Prostate gland (tissue), 2 donors: ENCODE measurements around the gene LMBR1.

ENCODE experiments used
- POLR2AphosphoS5 ChIP-seq: sonication (generic); formaldehyde crosslinking; IDR thresholded peaks from one replicate; pipeline ENCODE4 v1.6.1; 2017; ENCODE audit warnings: antibody characterized with exemption
- TF ChIP-seq, protein P1 (sequence below), 4 experiments: fragments of 200-600 bp in 2 of 4; fragments of 450-650 bp in 2 of 4; sonication (generic) in 2 of 4; IDR thresholded peaks; 1 replicate in 3 of 4; 2 replicates in 1 of 4; pipeline ENCODE4 v1.5.1; 2016 to 2019; ENCODE audit warnings: antibody characterized with exemption in 4 of 4, mild to moderate bottlenecking in 2 of 4, moderate library complexity in 2 of 4

DNA sequence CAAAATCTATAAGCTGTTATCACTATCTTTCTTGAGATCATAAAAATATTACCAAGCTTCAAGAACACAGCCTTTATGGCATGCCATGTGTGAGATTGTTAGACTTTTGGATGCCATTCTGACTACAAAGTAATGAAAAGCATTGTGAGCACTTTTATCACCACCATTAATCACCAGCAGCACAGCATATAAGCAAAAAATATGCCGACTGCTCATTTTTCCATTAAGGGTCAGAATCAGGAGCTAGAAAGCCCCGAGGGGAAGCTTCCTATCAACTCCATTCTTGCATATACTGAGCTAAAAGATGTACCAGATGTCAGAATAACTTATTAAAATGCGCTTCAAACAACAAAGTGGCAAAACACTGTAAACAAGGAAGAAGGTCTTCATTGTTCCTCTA lies 114.3 kb downstream of the LMBR1 start:
- TF ChIP-seq, protein P1, sequence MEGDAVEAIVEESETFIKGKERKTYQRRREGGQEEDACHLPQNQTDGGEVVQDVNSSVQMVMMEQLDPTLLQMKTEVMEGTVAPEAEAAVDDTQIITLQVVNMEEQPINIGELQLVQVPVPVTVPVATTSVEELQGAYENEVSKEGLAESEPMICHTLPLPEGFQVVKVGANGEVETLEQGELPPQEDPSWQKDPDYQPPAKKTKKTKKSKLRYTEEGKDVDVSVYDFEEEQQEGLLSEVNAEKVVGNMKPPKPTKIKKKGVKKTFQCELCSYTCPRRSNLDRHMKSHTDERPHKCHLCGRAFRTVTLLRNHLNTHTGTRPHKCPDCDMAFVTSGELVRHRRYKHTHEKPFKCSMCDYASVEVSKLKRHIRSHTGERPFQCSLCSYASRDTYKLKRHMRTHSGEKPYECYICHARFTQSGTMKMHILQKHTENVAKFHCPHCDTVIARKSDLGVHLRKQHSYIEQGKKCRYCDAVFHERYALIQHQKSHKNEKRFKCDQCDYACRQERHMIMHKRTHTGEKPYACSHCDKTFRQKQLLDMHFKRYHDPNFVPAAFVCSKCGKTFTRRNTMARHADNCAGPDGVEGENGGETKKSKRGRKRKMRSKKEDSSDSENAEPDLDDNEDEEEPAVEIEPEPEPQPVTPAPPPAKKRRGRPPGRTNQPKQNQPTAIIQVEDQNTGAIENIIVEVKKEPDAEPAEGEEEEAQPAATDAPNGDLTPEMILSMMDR (IDR thresholded peaks at IDR 0.05), result no peak
- no peak for TF ChIP-seq POLR2AphosphoS5
